HPDE6-E6E7 (cell line): ENCODE measurements around the gene POMGNT2.

ENCODE experiments used
- DNase-seq: peaks from one replicate; pipeline ENCODE4 v3.0.0; 2011; ENCODE audit warnings: missing footprints; ENCODE audit errors: extremely low spot score

The POMGNT2 gene

DNA sequence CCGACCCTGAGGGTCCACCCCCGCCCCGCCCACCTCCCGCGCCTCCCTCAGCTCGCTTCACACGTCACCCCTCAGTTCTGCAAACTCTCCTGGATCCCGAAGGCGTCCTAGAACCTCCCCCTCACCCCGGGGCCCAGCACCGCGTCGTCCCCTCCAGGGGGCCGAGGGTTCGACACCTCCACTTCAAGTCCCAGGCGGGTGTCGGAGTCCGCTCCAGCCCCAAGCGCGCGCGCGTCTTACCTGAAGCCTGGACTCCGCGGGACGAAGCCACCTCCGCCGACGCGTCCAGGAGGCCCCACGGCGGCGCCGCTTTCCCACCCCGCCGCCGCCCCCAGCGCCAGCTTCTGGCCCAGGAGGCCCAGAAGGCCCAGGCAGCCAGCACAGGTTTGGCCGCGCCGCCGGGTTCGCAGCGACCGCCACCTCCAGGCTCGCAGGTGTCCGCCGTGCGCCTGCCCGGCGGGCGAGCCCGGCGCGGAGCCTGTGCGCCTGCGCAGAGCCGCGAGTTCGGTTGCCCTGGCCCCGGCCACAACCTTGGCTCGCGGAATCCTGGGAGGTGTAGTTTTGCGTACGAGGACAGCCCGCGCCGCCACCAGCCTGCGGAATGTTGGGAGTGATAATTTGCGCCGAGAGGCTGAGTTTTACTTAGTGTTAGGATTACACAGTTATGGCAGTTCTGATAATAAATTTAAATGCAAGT lies at the start of gene POMGNT2:
Gene POMGNT2 (minus strand): TSS at position 484 of the 697 bp plus-strand sequence. CDS start 24,648 bp downstream, outside the sequence.
- DNase-seq: peak; percentile 82

DNA sequence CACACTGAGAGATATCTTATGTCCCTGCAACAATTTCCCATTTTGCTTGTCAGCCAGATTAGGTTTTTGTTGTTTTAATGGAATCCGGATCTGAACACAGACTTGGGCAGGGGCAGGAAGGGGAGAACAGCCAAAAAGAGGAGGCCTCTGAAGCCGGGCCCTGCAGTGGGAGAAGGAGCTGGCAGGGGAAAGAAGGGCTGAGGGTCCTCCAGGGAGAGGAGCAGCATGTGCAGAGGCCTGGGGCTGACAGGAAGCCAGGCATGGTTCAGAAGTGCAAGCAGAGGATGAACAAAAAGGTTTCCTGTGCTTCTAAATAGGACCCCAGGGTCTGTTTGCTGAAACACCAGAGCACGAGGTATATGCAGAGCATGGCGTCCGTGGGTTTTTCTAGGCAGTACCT lies 49.1 kb upstream of the POMGNT2 start:
- no peak for DNase-seq

DNA sequence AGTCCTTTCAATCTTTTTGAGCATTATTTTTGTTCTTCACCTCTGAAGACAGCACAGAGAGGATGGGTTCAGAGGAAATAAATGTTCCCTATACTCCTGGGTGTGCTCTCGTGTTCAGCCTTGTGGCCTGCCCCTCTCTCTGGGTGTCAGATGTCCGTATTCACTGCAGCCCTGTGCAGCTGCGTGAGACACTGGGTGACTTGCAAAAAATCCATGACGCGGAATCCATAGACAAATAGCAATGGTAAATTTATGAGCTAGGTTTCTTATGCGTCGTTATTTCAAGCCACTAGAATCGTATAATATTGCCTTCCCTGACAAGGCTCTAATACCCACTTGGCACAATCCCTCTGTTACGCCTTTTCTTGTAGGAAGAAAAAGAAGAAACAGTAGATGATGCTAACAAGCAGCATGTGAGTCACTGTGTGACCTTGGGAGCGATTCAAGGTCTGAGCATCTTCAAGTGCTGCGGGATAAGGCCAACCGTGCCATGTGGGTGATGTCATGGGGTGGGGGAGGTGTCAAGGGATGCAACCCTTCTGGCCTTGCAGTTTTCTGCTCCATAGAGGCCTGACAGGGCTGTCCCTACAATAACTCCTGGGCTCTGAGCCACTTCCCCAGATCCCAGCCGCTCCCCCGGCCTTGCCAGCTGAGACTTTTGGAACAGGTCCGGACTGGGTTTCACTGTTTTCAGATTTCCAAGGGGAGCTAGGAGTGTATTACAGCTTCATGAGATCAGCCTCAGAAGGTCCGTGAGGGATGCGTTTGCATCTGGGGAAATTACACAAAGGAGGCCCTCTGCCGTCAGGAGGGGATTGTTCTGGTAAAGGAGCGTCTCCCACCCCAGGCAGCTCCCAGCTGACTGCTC lies 47.6 kb upstream of the POMGNT2 start:
- no peak for DNase-seq

DNA sequence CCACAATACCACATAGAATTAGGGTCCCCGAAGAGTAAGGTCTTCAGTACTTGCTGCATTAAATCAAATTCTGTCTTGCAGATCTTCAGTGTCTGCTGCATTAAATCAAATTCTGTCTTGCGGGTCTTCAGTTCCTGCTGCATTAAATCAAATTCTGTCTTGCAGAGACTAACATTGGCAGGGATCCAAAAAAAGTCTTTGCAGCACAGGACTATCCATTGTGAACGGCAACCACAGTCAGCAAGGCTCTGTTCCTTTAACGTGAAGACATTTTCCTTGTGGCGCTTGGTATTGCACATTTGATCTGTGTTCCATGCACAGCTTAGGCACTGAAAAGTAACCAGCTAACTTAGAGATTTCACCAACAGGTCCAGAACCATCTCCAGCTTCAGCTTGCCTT lies 46.8 kb upstream of the POMGNT2 start:
- no peak for DNase-seq

DNA sequence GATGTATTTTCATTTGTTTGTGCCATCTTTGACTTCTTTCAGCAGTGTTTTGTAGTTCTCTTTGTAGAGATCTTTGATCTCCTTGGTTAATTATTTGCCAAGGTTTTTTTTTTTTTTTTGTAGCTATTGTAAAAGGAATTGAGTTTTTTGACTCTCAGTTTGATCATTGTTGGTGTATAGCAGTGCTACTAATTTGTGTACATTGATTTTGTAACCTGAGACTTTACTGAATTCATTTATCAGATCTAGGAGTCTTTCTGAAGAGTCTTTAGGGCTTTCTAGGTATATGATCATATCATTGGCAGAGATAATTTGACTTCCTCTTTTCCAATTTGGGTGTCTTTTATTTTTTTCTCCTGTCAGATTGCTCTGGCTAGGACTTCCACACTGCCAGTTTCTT lies 42.2 kb upstream of the POMGNT2 start:
- no peak for DNase-seq

DNA sequence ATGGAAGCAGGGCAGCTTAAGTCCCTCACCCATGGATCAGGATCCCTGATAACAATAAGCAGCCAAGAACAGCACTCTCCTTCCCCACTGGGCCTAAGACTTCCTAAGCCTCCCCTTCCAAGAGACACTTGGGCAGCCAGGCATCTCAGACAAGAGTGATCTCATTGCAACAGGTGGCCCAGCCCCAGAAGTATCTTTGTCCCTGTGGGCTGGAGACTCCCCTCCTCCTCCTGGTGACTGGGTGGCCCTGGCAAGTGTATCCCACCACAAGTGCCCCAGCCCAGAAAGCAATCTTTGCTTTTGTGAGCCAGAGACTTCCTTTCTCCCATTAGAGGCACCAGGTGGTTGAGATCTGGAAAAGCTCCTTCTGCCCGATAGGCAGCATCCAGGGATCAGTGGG lies 40.7 kb upstream of the POMGNT2 start:
- no peak for DNase-seq

DNA sequence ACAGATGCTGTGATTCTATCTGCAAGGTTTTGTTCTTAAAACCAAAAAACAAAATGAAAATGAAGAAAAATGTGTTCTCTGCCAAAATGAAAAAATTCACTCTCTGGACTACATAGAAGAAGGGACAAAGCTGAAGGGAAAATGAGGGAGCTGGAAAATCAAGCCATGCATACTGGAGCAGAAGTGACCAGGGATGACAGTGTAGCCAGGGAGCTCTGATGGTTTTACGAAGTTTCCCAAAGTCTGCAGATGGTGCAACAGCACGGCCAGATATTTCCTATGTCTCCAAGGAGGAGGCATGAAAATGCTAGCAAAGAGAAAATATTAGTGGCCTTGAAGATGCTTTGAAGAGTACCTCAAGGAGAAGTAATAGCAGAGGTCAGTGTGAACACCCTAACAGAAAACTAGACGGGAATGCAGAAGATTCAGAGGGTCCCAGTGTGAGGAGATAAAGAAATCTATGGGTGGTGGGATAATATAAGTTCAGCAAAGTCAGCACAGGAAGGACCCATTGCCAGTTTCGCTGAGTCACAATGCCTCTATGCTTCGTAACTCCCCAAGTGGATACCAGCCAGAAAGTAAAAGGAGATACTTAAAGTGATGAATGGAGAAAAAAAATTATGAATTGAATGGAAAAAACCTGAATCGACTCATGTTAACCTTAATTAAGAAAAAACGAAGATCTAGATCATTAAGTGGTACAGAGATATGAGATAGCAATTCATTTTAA lies 39.0 kb upstream of the POMGNT2 start:
- DNase-seq: no peak

DNA sequence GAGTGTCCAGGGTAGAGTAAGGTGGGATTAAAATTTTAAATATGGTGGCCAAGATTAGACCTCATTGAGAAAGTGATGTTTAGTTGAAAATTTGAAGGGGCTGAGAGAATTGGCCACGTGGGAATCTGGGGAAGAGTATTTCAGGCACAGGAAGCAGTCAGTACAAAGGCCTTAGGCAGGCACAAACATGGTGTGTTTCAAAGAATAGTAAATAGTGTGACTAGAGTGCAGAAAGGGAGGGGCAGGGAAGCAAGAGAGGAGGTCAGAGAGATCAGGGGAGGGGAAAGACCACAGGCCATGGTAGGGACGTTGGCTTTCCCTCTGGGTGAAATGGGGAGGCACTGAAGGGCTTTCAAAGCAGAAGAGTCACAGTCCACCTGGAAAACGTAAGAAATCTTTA lies 36.6 kb upstream of the POMGNT2 start:
- DNase-seq: no peak

DNA sequence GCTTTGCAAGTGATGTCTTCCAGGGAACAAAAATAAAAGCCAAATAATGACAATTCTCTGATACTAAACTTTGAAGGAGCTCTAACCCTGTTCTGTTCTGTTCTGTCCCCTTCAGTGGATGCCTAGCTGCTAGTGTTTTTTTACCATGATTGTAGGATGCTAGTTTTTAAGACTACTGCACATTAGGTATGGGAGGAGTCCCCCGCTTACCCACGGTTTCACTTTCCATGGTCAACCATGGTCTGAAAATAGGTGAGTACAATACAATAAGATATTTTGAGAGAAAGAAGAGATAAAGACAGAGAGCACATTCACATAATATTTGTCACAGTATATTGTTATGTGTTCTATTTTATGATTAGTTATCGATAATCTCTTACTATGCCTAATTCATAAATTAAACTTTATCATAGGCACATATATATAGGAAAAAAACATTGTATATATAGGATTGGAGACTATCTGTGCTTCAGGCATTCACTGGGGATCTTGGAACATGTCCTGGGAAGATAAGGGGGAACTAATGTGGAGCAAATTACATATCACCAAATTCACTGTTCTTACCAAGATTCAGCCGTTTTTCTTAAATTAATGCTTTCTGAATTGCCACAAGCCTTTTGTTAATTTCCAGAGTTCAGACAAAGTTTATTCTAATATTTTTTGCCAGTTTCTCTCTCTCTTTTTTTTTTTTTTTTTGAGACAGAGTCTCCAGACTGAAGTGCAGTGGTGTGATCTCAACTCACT lies 32.8 kb upstream of the POMGNT2 start:
- DNase-seq: no peak

DNA sequence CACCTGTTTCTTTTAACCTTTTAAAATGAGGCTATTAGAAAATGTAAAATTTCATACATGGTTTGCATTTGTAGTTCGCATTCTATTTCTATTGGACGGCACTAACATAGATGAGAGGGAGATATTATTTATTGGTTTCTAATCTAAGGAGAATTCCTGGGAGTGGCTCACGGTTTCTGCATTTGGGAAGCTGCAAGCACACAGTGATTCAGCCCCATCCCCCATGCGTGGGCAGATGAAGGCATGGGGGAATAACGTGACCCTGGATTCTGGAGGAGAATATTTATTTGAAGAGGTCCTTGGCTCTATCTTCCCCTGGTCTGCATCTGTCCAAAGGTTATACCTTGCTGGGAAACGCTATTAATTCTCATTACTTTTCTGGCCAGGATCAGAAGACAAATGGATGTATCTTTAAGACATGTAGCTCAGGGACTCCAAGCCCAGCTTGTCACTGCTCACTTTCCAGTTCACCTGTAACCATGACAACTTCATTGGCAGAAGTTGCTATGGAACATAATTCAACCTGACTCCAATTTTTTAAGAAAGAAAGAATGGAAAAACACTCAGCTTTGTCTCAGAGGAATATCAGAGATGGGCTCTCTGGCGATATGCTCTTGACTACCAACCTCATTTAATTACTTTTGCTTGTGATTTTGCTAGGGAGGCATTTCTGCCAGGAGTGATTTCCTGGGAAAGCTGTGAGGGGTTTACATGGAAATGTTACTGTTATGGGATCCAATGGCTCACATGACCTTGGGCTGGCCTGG lies 27.2 kb upstream of the POMGNT2 start:
- no peak for DNase-seq

DNA sequence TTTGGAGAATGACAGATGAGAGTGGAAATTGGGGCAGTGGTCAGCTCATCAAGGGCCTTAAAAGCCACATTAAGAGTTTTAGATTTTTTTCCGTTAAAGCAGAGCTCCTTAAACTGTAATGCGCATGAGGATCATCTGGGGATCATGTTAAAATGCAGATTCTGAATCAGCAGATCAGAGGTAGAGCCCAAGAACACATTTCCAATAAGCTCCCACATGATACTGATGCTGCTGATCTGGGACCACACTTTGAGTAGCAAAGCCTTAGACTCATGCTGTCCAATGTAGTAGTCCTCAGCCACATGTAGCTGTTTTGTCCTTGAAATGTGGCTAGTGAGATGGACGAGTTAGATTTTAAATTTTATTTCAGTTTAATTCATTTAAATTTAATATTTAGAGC lies 26.3 kb upstream of the POMGNT2 start:
- no peak for DNase-seq

DNA sequence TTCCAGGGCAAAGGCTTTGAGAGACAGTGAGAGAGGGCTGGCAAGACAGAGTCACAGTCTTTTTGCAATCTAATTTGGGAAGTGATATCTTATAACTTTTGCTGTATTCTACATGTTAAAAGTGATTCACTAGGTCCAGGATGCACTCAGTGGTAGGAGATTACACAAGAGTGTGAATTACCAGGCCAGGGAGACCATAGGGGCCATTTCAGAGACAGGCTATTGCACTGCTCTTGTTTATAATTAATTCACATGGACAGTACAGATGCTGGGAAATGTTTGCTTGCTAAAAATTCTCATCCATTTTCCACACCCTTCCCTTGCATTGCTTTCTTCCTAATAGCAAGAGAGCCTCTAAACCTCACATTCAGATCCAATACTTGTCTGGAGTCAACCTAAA lies 22.6 kb upstream of the POMGNT2 start:
- DNase-seq: no peak

DNA sequence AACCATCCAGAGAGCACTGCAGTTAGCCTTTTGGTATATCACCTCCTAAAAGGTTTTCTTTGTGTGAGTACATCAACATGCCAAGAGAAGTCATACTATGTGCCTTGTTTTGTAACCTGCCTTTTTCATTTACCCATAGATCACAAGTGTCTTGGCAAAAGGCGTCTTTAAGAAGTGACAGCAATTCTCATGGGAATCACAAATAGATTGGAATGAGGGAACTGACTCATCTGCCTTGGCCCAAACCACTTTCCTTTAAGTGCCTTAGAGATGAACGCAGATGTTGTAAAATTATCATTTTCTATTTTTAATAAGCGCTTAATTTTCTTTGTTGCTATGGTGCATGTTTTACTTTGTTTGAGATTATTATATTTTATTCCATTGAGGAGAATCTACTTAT lies 20.7 kb upstream of the POMGNT2 start:
- DNase-seq: no peak

DNA sequence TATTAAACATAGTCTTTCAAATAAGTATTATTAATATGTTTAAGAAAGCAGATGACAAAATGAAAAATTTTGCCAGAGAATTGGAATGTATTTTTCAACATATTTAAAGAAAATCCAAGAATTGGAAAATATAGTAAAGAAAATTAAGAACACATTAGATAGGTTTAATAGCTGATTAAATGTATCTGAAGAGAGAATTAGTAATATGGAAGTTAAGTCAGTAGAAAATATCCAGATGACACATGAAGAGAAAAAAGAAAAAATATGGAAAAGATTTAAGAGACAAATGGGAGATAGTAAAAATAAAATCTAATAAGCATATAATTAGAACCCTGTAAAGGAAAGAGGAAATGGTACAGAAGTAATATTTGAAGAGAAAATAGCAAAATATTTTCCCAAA lies 18.0 kb upstream of the POMGNT2 start:
- no peak for DNase-seq

DNA sequence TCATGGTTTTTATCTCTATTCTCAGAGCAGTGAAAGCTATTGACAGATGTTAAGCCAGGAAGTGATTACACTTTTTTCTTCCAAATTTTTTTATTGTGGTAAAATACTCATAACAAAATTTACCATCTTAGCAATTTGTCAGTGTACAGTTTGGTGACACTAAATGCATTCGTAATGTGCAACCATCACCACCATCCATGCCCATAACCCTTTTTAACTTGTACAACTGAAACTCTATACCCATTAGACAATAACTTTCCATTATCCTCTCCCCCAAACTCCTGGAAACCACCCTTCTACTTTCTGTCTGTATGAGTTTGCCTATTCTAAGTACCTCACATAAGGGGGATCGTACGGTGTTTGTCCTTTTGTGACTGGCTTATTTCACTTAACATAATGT lies 15.1 kb upstream of the POMGNT2 start:
- no peak for DNase-seq

DNA sequence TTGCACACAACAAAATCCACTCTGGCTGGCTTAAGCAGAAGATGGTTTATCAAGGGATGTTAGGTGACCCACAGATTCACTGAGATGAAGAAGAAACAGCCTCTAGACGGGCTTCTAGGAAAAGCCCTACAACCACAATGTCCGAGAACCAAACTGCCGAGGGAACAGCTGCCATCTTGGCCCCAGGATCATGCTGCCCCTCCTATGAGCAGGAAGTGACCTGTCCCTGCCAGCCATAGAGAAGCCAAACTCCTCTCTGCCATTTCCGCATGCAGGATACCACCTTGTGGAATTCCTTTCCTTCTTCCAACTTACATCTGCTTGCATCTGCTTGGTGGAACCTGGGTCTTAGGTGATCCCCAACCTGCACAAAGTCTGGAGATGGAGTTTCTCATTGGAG lies 11.4 kb upstream of the POMGNT2 start:
- DNase-seq: no peak

DNA sequence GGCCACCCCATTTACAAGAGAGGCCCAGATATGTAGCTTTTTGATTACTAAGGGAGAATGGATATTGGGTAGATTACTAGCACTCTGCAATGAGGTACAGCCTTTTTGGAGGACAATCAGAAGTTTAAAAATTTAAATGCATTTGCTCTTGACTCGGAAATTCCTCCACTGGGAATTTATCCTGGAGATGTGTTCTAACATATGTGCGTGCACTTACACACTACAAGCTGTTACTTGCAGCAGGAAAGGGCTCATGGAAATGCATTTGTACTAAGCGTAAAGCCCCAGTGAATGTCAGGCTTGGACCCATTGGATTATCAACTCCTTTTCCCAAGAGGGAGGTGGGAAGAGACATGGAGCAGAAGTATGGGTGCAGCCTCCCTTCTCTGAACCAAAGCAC lies 7.8 kb upstream of the POMGNT2 start:
- DNase-seq: no peak

DNA sequence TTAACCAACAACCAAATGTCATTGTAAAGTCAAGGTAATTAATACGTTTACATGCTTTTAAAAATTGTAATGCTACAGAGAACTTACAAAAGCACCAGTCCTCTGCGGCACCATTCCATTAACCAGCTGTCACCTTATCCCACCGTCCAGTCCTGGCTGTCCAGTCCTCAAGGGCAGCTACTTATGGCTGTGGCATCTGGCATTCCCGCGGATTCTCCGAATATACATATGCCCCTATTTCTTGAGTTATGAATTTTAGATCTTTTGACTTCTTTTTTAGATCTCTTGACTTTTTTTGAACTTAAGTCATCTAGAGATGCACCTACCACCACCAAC lies 382 bp upstream of the POMGNT2 start:
- DNase-seq: no peak

DNA sequence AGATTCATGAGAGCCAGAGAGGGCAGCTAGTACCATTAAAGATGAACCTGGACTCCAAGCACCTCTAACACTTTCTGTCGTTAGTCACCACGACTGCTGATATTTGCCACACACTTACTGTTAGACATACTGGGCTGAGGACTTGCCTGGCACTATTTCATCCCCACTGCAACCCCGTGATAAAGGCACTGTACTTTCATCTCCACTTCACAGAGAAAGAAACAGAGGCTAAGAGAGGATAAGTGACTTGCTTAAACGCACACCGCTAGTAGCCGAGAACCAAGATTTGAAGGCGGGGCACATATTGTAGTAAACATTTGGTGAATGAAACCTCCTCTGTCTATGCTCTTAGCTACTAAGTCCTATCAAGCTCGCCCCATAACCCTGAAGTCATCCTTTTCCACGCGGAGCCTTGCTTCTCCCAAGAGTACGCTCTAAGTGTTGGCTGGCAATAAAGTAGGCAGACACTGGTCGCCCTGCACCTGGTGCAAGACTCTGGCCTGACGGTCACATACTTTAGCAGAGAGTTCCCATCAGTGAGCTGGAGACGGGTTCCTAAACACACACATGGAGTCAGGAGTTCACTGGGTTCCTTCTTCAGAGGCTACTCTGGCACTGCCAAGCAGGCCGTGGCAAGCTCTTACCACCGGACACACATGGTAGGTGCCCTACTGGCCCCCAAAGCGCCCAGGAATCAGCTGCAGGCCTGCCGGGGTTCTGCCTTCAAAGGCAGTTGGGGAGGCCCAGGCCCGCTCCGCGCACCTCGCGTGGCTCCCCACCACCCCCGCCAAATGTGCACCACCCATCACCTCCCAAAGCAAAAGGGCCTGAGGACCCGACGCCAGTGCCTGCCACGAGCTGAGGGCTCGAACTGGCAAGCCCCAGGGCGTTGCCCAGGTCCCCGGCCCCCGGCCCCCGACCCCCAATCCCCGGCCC lies 951 bp downstream of the POMGNT2 start:
- no peak for DNase-seq

DNA sequence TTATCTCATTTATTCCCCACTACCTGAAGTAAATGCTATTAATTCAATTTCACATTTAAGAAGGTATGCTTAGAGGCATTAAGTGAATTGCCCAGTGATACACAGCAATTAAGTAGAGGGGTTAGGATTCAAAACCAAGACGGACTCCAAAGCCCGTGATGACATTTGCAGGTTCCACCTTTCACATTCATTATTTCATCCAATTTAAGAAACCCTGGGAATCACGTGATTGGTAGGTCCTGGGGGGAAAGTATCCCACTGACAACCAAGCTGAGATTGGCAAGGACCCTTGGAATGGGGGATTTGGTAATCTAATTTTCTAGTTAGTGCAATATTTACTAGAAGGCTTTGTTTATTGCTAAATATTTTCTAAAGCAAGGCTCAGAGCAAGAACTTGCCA lies 1.8 kb downstream of the POMGNT2 start:
- DNase-seq: no peak
